22Rv1 (cell line): ENCODE data around the gene SLC5A11.

ENCODE experiments used
- CTCF ChIP-seq: fragments of 450-650 bp; IDR thresholded peaks from 2 replicates; pipeline ENCODE4 v1.5.1; 2017; ENCODE audit warnings: mild to moderate bottlenecking
- ZFX ChIP-seq: fragments of 450-650 bp; IDR thresholded peaks from 2 replicates; pipeline ENCODE4 v1.6.1; 2017; ENCODE audit warnings: antibody characterized with exemption, borderline replicate concordance

GRCh38 chr16:24800586-24800985 lies 45.2 kb upstream of the SLC5A11 start:
- TF ChIP-seq CTCF: peak; percentile 68
- no peak for TF ChIP-seq ZFX
